Stimulated activated CD8-positive, alpha-beta memory T cell treated with anti-CD3 and anti-CD28 coated beads, Interleukin-12 subunit alpha, Interleukin-12 subunit beta, amount 100 ng/mL, for 1 hour (primary cell): ENCODE data around the gene RBL2.
"Not testable (repeated sequence)": the region's sequence is repeated elsewhere in the genome, so short reads cannot be mapped to it uniquely, and the experiment has no call there.

Experiments used
- DNase-seq: peaks from one replicate; pipeline ENCODE4 v3.0.0-alpha.2; 2020; ENCODE audit warnings: low read depth

Gene RBL2

DNA sequence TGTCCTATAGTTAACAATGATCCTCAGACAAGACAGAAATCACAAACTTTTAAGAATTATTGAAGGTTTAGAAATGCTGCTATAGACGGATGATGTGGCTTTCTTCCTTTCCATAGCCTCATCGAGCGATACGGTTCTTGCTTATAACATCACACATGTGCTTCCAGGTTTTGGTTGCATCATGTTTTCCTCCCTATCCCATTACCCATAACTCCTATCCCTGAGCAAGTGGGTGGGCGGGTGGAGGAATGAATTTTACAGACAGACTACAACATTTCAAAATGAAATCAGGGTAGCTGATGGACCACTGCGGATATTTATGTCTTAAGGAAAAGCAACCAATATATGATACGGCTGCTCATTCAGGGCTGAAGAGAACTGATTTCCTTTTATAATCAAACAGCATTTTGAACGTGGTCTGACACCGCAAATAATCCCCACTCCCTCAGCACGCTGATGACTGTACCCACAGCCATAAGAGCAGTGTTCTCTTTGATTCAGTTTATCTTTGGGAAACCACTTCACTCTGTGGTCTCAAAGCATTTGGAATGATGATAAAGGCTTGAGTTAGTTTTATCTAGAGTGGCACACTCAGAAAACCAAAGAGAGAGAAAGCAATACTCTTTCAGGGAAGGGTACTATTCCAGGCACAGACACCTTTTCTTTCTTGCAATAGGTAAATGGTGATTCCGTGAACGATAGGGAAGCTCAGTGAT lies 73.4 kb downstream of the RBL2 start:
- no peak for DNase-seq

DNA sequence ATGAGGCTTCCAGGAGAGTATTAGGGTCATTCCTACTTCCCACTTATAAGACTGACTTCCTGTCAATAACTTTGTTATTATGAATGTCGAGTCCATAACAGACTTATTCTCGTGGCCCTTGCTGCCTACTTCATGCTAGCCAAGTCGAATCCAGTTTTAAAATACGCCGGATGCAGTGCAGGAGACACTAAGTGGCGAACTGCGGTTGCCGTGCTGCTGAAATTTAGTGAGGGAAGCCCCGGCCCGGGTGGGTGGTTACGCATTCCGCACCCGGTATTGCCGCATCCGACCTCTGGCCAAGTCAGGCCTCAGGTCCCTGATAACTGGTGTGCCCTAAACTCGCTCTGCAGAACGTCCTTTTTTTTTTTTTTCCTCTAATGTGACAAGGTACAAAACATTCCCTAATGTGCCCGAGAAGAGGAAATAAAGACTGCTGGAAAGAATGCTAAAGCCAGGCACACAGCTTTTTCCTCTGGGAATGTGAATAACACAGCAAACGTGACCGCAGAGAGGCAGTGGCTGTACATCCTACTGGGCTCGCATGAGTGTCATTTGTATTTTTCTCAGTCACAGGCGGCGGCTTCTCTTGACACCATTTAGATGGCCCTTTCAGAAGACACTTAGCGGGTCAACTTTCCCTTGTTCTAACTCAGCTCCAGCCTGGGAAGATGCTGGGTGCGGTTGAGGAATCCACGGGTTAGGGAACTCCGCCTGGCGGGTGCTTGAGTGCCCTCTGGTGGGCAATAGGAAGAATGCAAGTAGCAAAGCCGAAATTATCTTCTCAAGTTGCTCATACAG lies 75.8 kb downstream of the RBL2 start:
- no peak for DNase-seq

GRCh38 chr16:53510704-53511070 lies 76.4 kb downstream of the RBL2 start:
- DNase-seq, result no peak

- DNase-seq, result no peak
Measured at GRCh38 chr16:53511084-53511402, 76.8 kb downstream of the RBL2 start.

- DNase-seq, result no peak
Measured at GRCh38 chr16:53511403-53512280, 77.4 kb downstream of the RBL2 start.

DNA sequence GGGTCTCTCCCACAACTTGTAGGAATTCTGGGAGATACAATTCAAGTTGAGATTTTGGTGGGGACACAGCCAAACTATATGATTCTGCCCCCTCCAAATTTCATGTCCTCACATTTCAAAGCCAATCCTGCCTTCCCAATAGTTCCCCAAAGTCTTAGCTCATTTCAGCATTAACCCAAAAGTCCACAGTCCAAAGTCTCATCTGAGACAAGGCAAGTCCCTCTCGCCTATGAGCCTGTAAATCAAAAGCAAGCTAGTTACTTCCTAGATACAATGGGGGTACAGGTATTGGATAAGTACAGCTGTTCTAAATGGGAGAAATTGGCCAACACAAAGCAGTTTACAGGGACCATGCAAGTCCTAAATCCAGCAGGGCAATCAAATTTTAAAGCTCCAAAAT lies 78.5 kb downstream of the RBL2 start:
- DNase-seq, result not testable (repeated sequence)

GRCh38 chr16:53515259-53515658 lies 81.0 kb downstream of the RBL2 start:
- DNase-seq, result no peak

DNA sequence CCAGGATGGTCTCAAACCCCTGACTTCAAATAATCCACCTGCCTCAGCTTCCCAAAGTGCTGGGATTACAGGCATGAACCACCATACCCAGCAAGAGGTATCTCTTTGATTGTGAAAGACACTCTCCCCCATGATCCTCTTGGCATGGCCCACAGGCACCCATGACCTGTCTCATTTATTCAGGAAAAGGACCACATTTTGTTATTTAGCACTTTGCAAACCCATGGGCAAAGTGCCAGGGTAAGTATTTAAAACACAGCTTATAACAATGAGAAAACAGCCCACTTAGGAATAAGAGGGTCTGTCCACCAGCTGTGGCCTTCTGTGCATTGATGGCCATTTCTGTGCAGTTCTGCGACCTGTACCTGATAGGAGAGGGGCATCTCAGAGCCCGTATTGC lies 81.5 kb downstream of the RBL2 start:
- no peak for DNase-seq

GRCh38 chr16:53517851-53518250 lies 83.6 kb downstream of the RBL2 start:
- DNase-seq, result no peak

DNA sequence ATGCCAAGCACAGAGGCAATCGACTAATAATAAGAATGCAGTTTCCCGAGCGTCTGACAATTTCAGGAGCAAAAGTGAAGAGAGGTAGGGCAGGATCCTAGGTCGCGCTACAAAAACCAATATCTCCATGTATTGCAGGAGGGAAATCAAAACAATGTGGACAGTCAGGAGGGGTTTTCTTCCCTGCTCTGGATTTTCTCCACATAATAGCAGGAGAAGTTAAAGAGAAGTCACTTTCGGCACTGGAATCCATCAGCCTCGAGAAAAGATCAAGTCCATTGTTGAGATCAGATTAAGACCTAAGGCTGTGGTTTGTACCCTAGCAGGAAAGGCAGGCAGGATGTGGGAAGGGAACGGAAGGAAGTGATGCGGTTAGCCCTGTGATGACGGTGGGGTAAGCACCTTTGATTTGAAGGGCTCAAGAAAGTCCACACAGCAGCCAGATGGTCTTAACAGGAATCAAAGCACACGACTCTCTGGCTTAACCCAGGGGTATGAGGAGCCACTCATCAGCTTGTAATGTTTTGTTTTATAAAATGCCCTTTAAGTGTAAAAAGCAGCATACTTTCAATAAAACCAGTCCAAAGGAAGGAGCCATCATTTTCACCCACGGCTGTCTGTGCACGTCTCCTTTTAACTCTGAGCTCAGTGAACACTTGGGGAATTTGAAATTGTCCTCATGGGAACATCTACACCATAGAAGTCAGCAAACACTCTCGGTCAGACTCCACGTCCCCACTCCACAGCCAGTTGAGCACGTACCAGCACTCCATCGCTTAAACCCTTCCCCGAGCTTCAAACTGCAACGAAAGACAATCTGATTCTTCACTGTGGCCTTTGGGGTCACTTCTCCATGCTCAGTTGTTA lies 84.5 kb downstream of the RBL2 start:
- DNase-seq, result peak; percentile 62

DNA sequence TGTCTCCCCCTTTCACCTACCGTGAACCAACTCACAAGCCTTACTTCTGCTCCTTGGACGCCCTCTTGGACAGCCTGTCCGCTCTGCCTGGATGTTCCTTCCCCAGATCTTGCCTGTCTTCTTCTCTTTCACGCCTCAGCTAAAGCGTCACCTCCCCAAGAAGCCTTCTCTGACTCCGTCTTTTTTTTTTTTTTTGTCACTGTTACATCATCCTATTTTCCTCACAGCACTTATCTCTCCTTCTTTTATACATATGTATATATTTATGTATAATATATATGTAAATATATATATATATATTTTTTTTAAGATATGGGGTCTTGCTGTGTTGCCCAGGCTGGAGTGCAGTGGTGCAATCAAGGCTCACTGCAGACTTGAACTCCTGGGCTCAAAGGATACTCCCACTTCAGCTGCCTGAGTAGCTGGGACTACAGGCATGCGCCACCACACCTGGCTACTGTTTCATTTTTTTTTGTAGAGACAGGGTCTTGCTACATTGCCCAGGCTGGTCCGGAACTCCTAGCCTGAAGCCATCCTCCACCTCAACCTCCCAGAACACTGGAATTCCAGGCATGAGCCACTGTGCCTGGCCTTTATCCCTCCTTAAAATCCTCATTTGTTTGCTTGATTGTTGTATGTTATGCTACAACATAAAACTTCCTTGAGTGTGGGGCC lies 85.3 kb downstream of the RBL2 start:
- no peak for DNase-seq

DNA sequence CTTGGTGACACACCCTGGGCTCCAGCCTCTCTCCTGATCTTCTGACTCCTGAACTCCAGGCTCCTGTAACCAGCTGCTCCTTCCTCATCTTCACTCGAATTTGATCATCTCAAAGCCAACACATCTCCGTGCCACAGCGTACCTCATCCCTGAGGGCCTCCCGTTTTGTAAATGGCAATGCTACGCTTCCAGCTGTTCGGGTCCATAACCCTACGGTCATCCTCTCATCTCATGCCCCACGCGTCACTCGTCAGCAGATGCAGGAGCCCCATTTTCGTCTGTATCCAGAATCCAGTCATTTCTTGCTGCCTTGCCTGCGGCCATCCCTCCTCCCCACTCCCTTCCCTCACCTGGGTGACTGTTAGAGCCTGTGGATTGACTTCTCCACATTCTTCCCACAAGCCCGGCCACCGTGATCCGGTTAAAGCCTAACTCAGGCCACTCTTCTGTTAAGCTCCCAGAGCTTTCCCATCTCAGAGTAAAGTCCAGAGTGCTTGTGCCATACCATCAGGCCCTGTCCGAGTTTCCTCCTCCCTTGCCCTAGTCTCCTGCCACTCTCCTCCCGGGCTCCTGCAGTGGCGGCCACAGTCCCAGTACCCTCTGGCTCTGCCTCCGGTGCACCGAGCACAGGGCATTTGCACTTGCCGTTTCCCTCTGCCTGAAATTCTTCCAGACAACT lies 89.0 kb downstream of the RBL2 start:
- no peak for DNase-seq

DNA sequence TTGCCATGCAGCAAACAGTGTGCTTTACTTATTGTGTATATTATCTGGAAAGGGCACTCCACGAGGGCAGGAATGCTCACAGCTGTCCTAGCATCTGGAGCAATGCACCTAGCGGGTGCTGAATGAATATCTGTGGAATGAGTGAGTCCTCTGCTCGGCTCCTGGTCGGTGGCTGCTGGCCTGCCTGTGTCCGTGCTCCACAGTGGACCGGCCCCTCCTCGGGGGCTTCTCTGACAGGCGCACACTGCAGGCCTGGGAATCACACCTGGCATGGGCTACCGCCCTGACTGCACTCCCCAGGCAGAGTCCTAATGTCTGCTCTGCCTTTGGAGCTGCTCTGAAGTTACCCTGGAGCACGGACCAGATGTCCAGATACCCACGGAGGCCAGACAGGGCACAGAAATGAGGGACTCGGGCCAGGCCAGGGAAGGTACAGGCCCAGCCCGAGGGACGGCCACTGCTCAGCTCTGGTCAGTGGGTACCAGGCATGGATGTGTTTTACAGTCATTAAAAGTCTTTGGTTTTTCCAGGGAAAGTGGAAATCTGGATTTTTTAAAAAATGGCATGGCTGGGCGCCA lies 89.8 kb downstream of the RBL2 start:
- DNase-seq, result no peak

GRCh38 chr16:53528797-53529196 lies 94.5 kb downstream of the RBL2 start:
- no peak for DNase-seq

GRCh38 chr16:53529513-53529912 lies 95.2 kb downstream of the RBL2 start:
- no peak for DNase-seq

DNA sequence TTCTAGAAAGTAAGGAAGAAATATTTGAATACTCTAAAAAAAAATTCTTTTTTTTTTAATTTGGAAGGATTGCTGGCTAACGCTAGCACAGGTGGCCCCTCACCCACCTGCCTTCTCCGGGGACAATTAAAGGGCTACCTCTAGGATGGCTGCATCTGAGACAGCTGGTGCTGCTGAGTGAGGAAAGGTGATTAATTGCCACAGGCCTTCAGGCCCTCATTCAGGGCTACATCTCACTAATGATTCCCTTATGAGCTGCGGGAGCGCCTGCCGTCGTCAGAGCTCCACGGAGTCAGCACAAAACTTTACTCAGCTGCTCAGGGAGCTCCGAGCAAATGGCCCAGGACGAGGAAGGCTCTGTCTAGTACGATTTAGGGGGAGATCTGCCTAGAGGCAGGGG lies 95.8 kb downstream of the RBL2 start:
- no peak for DNase-seq

DNA sequence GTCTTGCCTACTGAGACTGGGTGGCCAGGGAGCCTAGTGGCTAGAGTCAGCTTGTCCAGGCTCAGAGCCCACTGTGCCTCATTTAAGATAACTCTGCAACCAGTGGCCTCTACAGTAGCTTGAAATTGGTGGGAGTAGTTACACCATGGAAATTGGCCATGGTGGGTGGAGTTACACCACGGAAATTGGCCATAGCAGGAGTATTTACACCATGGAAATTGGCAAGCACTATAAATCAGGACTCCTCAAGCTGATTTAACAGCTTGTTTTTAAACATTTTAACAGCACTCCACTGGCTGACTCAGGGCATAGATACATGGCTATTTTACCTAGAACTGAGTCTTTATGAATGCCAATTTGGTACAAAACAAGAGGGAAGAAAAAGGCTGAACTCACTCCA lies 96.5 kb downstream of the RBL2 start:
- DNase-seq, result no peak

GRCh38 chr16:53534206-53534605 lies 99.9 kb downstream of the RBL2 start:
- DNase-seq, result no peak

DNA sequence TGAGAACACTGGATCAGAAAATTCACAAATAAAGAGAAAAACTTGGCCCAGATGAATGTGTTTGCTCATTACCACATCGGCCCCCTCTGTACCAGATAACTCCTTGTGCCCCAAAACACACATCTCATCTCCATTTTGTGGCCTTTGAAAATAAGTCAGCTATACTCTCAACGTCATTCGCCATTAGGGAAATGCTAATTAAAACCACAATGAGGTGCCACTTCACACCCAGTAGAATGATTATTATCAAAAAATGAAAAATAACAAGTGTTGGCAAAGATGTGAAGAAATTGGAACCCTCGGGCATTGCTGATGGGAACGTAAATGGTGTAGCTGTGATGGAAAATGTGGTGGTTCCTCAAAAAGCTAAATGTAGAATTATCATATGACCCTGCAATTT lies 103.4 kb downstream of the RBL2 start:
- no peak for DNase-seq

GRCh38 chr16:53539346-53539745 lies 105.1 kb downstream of the RBL2 start:
- DNase-seq, result not testable (repeated sequence)
